OCI-LY3 (cell line): ENCODE results near the gene SCGB1D1.

Source experiments
- EZH2phosphoT487 ChIP-seq: fragments of 200-600 bp; shearing (Covaris generic); IDR thresholded peaks from 2 replicates; pipeline ENCODE4 v1.6.1; 2018; ENCODE audit warnings: antibody characterized with exemption, mixed run types, low read depth
- TF ChIP-seq, protein P1 (sequence below): fragments of 200-600, 300-600 bp; sonication (generic); IDR thresholded peaks from 2 replicates; pipeline ENCODE4 v1.5.1; 2014; ENCODE audit warnings: antibody characterized with exemption, low read length, low read depth

DNA sequence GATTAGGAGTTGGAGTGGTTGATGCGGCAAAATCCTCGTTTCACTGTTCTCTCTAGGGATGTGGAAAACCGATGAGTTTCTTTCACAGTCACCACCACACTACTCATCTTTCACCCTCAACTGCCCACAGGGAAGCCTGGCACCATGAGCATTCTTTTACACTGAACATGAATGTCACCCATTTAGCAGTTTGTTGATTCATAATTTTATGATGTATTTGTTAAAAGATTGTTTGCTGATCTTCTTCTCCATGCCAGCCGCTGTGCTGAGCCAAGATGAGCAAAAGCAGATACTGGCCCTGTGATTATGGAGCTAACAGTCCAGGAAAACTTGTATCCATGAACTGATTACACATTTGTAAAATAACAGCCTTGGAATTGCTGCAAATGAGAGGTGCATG lies 48.1 kb downstream of the SCGB1D1 start:
- TF ChIP-seq, protein P1, sequence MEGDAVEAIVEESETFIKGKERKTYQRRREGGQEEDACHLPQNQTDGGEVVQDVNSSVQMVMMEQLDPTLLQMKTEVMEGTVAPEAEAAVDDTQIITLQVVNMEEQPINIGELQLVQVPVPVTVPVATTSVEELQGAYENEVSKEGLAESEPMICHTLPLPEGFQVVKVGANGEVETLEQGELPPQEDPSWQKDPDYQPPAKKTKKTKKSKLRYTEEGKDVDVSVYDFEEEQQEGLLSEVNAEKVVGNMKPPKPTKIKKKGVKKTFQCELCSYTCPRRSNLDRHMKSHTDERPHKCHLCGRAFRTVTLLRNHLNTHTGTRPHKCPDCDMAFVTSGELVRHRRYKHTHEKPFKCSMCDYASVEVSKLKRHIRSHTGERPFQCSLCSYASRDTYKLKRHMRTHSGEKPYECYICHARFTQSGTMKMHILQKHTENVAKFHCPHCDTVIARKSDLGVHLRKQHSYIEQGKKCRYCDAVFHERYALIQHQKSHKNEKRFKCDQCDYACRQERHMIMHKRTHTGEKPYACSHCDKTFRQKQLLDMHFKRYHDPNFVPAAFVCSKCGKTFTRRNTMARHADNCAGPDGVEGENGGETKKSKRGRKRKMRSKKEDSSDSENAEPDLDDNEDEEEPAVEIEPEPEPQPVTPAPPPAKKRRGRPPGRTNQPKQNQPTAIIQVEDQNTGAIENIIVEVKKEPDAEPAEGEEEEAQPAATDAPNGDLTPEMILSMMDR, result no peak
- no peak for TF ChIP-seq EZH2phosphoT487
